K562 (cell line): ENCODE results near the gene EFS. TPM values are rescaled to one million over a fixed set of nuclear protein-coding genes. Genes with fewer than 3 reads are reported as not detected.

Experiments
- ATAC-seq: fragments of 200-7000 bp; cut with Tn5 transposase; 3 replicates; pipeline ENCODE4 v1.9.1; 2020; ENCODE audit warnings: moderate library complexity
- BruUV-seq: library from RNA; stranded (reverse); fragments of 400-500 nt; replicated peaks from 2 replicates; lab custom pipeline; 2021; lab: Mats Ljungman, UMichigan
- CTCF ChIA-PET: fragments of 300-600 bp; formaldehyde crosslinking; extraction: SDS; loops from one replicate; lab custom pipeline; 2021; ENCODE audit warnings: low intra/inter-chr PET ratio; lab: Yijun Ruan, JAX
- POLR2A ChIA-PET: fragments of 300-600, 350-650 bp; sonication (Branson Sonifier 250); formaldehyde crosslinking; extraction: SDS; loops from one replicate; lab custom pipeline; 2021; ENCODE audit warnings: antibody characterized with exemption, inconsistent platforms; lab: Yijun Ruan, JAX
- DNase-seq, 4 experiments: peaks; one replicate each; pipeline versions ENCODE4 v3.0.0 to v3.0.0-alpha.2; 2011 to 2018; ENCODE audit warnings: low spot score in 3 of 4, mixed read lengths in 3 of 4; ENCODE audit errors: extremely low read depth in 1 of 4
- FAIRE-seq: peaks from 2 replicates; lab custom pipeline; 2011; peaks lifted over from hg19 to GRCh38; lab: Jason Lieb, UNC
- H2AFZ ChIP-seq: 2 replicates; pipeline ENCODE4 v1.6.0; 2011; ENCODE audit warnings: low read depth, low read length, control low read depth, inconsistent platforms
- H3K27ac ChIP-seq: fragments of 200-600 bp; 3 replicates; pipeline ENCODE4 v1.8.0; 2011; ENCODE audit warnings: low read depth, mild to moderate bottlenecking, control low read depth, inconsistent platforms, low read length, moderate library complexity, mixed read lengths; ENCODE audit errors: extremely low read depth
- H3K27me3 ChIP-seq, 2 experiments: fragments of 300-600 bp in 1 of 2; 2 replicates in 1 of 2; 3 replicates in 1 of 2; pipeline versions ENCODE4 v1.6.0 to v1.8.0; 2011; ENCODE audit warnings: inconsistent platforms in 2 of 2, low read length in 2 of 2, mild to moderate bottlenecking in 1 of 2, mixed read lengths in 1 of 2, moderate library complexity in 1 of 2; ENCODE audit not compliant: control insufficient read depth in 2 of 2, insufficient read depth in 2 of 2
- H3K36me3 ChIP-seq: fragments of 300-600 bp; 3 replicates; pipeline ENCODE4 v1.8.0; 2011; ENCODE audit warnings: mild to moderate bottlenecking, low read length, inconsistent platforms; ENCODE audit not compliant: control insufficient read depth, insufficient read depth
- H3K4me1 ChIP-seq, 2 experiments: fragments of 200-600 bp in 1 of 2; replicated peaks in 1 of 2; 2 replicates in 1 of 2; 3 replicates in 1 of 2; pipeline versions ENCODE4 v1.5.1 to v1.8.0; 2011; ENCODE audit warnings: inconsistent platforms in 2 of 2, low read length in 2 of 2, mild to moderate bottlenecking in 1 of 2, mixed read lengths in 1 of 2, moderate library complexity in 1 of 2; ENCODE audit not compliant: control insufficient read depth in 2 of 2, insufficient read depth in 2 of 2
- H3K4me2 ChIP-seq: 2 replicates; pipeline ENCODE4 v1.6.1; 2011; ENCODE audit warnings: low read length, control low read depth, inconsistent platforms, mixed read lengths; ENCODE audit not compliant: insufficient read depth
- H3K4me3 ChIP-seq: fragments of 200-600 bp; sonication (generic), shearing (Covaris generic); 2 replicates; pipeline ENCODE4 v1.5.1; 2016; ENCODE audit warnings: control low read depth, inconsistent platforms
- H3K79me2 ChIP-seq: fragments of 200-600 bp; 3 replicates; pipeline ENCODE4 v1.8.0; 2011; ENCODE audit warnings: low read length, inconsistent platforms; ENCODE audit not compliant: control insufficient read depth, insufficient read depth
- H3K9ac ChIP-seq, 2 experiments: 2 replicates each; pipeline versions ENCODE4 v1.6.0 to v1.6.1; 2011; ENCODE audit warnings: low read depth in 2 of 2, low read length in 2 of 2, control low read depth in 1 of 2, inconsistent platforms in 1 of 2, mild to moderate bottlenecking in 1 of 2, mixed read lengths in 1 of 2; ENCODE audit not compliant: insufficient read depth in 1 of 2
- H3K9me1 ChIP-seq: one replicate; pipeline ENCODE4 v1.6.0; 2011; ENCODE audit warnings: inconsistent platforms, mild to moderate bottlenecking, low read length, moderate library complexity; ENCODE audit not compliant: control insufficient read depth, insufficient read depth
- H3K9me3 ChIP-seq: replicated peaks from 2 replicates; pipeline ENCODE4 v1.5.1; 2011; ENCODE audit warnings: low read depth, low read length, inconsistent platforms; ENCODE audit not compliant: control insufficient read depth, insufficient read depth
- H4K20me1 ChIP-seq: replicated peaks from 2 replicates; pipeline ENCODE4 v1.6.1; 2011; ENCODE audit warnings: low read length, inconsistent platforms, mixed read lengths; ENCODE audit not compliant: control insufficient read depth, insufficient read depth
- KAT8 ChIP-seq: fragments of 450-650 bp; IDR thresholded peaks from 2 replicates; pipeline ENCODE4 v1.6.1; 2016; ENCODE audit warnings: low read depth, mild to moderate bottlenecking
- NRF1 ChIP-seq, 2 experiments: fragments of 450-650 bp; IDR thresholded peaks in 1 of 2; conservative IDR thresholded peaks in 1 of 2; 2 replicates each; pipeline ENCODE4 v1.6.1; 2014; ENCODE audit warnings: mild to moderate bottlenecking in 2 of 2
- SMARCE1 ChIP-seq: fragments of 450-650 bp; IDR thresholded peaks from 2 replicates; pipeline ENCODE4 v1.7.1; 2016; ENCODE audit warnings: mild to moderate bottlenecking
- SUPT5H ChIP-seq: fragments of 450-650 bp; IDR thresholded peaks from 2 replicates; pipeline ENCODE4 v1.6.1; 2016
- ZC3H11A ChIP-seq: IDR thresholded peaks from 2 replicates; pipeline ENCODE4 v1.6.1; 2012; ENCODE audit warnings: low read depth, low read length, improper control_type of control experiment
- WGBS: fragments of 100-300 bp; shearing (Covaris generic); methylation state at CpG from one replicate; pipeline ENCODE4 v1.1.6; 2016; ENCODE audit warnings: low coverage, mixed read lengths; ENCODE audit not compliant: insufficient coverage; ENCODE audit errors: missing lambda C conversion rate; 5-methylcytosine and 5-hydroxymethylcytosine counted together
- in situ Hi-C: fragments of 300-500 bp; cut with MboI; formaldehyde crosslinking; loops from 4 replicates; pipeline ENCODE4 v1.15.0; 2018; ENCODE audit warnings: inconsistent platforms, mixed read lengths
- intact Hi-C: fragments of 100-400 bp; cut with micrococcal nuclease; formaldehyde crosslinking; loops from 2 replicates; pipeline ENCODE4 v1.14.2; 2022
- polyA plus RNA-seq, 8 experiments: library from polyadenylated mRNA; depleted of rRNA in 4 of 8; stranded (reverse) in 5 of 8; unstranded in 3 of 8; fragments of >200 nt; fragmentation: Nextera tagmentation in 2 of 8; fragmentation: Illumina TruSeq in 1 of 8; extraction: Ambion mirVana in 2 of 8; extraction: Trizol in 1 of 8; gene quantifications; 2 replicates each; pipeline versions ENCODE4 v1.2.1 to v1.2.3, GENCODE V29; 2011 to 2014; ENCODE audit warnings: inconsistent platforms in 1 of 8, missing spikeins in 1 of 8
- total RNA-seq, 7 experiments: library from RNA; depleted of rRNA in 6 of 7; stranded (reverse); fragments of >200 nt in 6 of 7; fragmentation: Illumina TruSeq in 2 of 7; extraction: Trizol in 2 of 7; gene quantifications; 2 replicates each; pipeline versions ENCODE4 v1.2.1 to v1.2.3, GENCODE V29; 2011 to 2021; ENCODE audit warnings: low replicate concordance in 1 of 7

Gene EFS
- total and polyA plus RNA-seq, 9 of the 15 experiments (the other 6 are each of a cell fraction or from before 2014, with no cell fraction given) = 0.01 to 0.03 TPM; not detected in 7

DNA sequence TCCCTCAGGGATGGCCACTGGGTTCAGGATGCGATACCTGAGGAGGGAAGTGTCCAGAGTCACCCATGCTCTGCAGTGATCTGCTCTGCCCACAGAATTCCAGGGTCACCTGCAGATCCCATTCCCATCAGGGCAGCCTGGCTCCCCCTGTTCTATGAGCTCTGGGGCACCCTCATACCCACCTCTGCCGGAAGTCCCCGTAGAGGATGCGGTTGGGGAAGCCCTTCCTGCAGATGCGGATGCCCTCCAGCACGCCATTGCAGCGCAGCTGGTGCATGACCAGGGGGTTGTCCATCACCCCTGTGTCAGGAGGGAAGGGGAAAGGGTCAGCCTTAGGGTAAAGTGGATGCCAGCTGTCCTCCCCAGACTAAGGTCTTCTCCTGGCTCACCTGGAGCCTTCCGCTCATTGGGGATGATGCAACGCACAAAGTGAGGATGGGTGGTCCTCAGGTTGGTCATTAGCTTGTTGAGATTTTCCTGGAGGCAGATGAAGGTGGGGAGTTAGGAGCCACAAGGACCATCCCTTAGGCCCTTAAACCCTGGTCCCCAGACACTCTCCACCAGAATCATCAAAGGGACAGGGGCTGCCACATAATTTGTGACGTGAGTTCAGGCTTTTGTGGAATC lies 31.9 kb upstream of the EFS start:
- ChIA-PET POLR2A (interaction anchor here (0.7 to 1.0 kb wide), 2 partner anchors 13 to 218 kb away, joined by 3 read pairs; no protein-coding TSS in a partner anchor), CTCF (no interaction called here)
- H3K27ac ChIP-seq = no peak overlapping the region
- no peak for TF ChIP-seq SUPT5H
- H3K4me1 ChIP-seq = no peaks in the 10 kb centered on the region; a peak in 1 of 5 replicates
- H3K79me2 ChIP-seq = no peaks in the 10 kb centered on the region
- FAIRE-seq (no peak), ATAC-seq (no peak), DNase-seq (no peak)
- H3K36me3 ChIP-seq = no peaks in the 10 kb centered on the region
- intact Hi-C loops = no loop called here
- no peak overlapping the region for H3K4me3 ChIP-seq
- BruUV-seq = no TSS peak
- WGBS = 0% methylated on average over 2 of the region's 10 CpGs
- in situ Hi-C loops = no loop called here
- no peak overlapping the region for H2AFZ ChIP-seq
- no peaks in the 10 kb centered on the region for H3K9me3 ChIP-seq
- no peaks in the 10 kb centered on the region for H4K20me1 ChIP-seq
- peaks cover 10 to 49% of the 10 kb centered on the region in 2 experiments; a peak in 3 of 5 replicates for H3K27me3 ChIP-seq
- no peaks in the 10 kb centered on the region for H3K9me1 ChIP-seq
- H3K4me2 ChIP-seq = no peak overlapping the region
- H3K9ac ChIP-seq = no peak overlapping the region

- no peak for ATAC-seq
- no peak for TF ChIP-seq KAT8
- no peak for TF ChIP-seq ZC3H11A
- peak; percentile 49 to 63; a peak in 3 of 4 replicates for TF ChIP-seq NRF1 (conservative IDR thresholded peaks at IDR 0.05 in 1 of 2, IDR thresholded peaks at IDR 0.05 in 1 of 2)
- TF ChIP-seq SMARCE1 = no peak
- ChIA-PET CTCF (no interaction called here), POLR2A (no interaction called here)
- H3K4me1 ChIP-seq = no peaks in the 10 kb centered on the region
- no peak for DNase-seq
- no peaks in the 10 kb centered on the region for H3K9me1 ChIP-seq
- in situ Hi-C loops = no loop called here
- H3K36me3 ChIP-seq = no peaks in the 10 kb centered on the region
- no peak overlapping the region for H3K9ac ChIP-seq
- H3K27me3 ChIP-seq = peaks cover 10 to 52% of the 10 kb centered on the region in 2 experiments; a peak in 3 of 5 replicates
- no peak overlapping the region for H3K4me2 ChIP-seq
- no peaks in the 10 kb centered on the region for H4K20me1 ChIP-seq
- no peak overlapping the region for H2AFZ ChIP-seq
- intact Hi-C loops = no loop called here
- H3K79me2 ChIP-seq = no peaks in the 10 kb centered on the region
- BruUV-seq = no TSS peak
- no peaks in the 10 kb centered on the region for H3K9me3 ChIP-seq
- 26% methylated on average over 6 of the region's 10 CpGs for WGBS
- FAIRE-seq = no peak
- H3K27ac ChIP-seq = no peak overlapping the region
- no peak overlapping the region for H3K4me3 ChIP-seq
Measured at GRCh38 chr14:23396126-23396525, 31.2 kb upstream of the EFS start.
